ENCODE measurements around the gene RPEL1. TPM values are rescaled to one million over a fixed set of nuclear protein-coding genes. Genes with fewer than 3 reads are reported as not detected.
"Not testable (repeated sequence)": the region's sequence is repeated elsewhere in the genome, so short reads cannot be mapped to it uniquely, and the experiment has no call there.

Gene RPEL1
- total RNA-seq, 1 donor from 2014 or later, result not detected

GRCh38 chr10:103202319-103202718 lies 43.4 kb upstream of the RPEL1 start:
- peaks cover 0 to 6% of the 10 kb centered on the region in 2 donors for H3K4me1 ChIP-seq
- H3K27ac ChIP-seq, result no peak overlapping the region
- intact Hi-C loops (cut with DNase I), result no loop called here
- no peak for DNase-seq (ENCODE audit: low spot score in 2 of 2)
- no peak overlapping the region for H3K4me3 ChIP-seq
- H3K27me3 ChIP-seq, result no peaks in the 10 kb centered on the region
- H3K9me3 ChIP-seq, result no peaks in the 10 kb centered on the region
- TF ChIP-seq, protein P1, sequence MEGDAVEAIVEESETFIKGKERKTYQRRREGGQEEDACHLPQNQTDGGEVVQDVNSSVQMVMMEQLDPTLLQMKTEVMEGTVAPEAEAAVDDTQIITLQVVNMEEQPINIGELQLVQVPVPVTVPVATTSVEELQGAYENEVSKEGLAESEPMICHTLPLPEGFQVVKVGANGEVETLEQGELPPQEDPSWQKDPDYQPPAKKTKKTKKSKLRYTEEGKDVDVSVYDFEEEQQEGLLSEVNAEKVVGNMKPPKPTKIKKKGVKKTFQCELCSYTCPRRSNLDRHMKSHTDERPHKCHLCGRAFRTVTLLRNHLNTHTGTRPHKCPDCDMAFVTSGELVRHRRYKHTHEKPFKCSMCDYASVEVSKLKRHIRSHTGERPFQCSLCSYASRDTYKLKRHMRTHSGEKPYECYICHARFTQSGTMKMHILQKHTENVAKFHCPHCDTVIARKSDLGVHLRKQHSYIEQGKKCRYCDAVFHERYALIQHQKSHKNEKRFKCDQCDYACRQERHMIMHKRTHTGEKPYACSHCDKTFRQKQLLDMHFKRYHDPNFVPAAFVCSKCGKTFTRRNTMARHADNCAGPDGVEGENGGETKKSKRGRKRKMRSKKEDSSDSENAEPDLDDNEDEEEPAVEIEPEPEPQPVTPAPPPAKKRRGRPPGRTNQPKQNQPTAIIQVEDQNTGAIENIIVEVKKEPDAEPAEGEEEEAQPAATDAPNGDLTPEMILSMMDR (IDR thresholded peaks at IDR 0.05), result no peak
- H3K36me3 ChIP-seq, result no peaks in the 10 kb centered on the region

DNA sequence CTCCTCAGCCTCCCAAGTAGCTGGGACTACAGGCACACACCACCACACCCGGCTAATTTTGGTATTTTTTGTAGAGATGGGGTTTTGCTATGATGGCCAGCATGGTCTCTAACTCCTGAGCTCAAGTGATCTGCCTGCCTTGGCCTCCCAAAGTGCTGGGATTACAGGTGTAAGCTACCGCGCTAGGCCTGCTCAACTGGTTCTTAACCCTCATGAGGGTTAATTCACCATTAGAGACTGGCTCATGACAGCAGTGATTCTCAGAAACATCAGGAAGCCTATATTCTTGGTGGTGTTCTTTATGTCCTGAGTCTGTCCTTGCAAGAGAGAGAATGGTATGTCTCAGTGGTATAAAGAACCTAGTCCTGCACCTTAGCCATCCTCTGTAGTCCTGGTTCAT lies 42.2 kb upstream of the RPEL1 start:
- no peak for DNase-seq (ENCODE audit: low spot score in 2 of 2)
- no peaks in the 10 kb centered on the region for H3K27me3 ChIP-seq
- no peak overlapping the region for H3K4me3 ChIP-seq
- H3K4me1 ChIP-seq, result no peaks in the 10 kb centered on the region
- no peaks in the 10 kb centered on the region for H3K9me3 ChIP-seq
- no peaks in the 10 kb centered on the region for H3K36me3 ChIP-seq
- intact Hi-C loops (cut with DNase I), result no loop called here
- H3K27ac ChIP-seq, result no peak overlapping the region
- TF ChIP-seq, protein P1 (IDR thresholded peaks at IDR 0.05), result no peak

- Histone ChIP-seq H3K9me3 (no peaks in the 10 kb centered on the region), H3K27ac (no peak overlapping the region), H3K36me3 (no peaks in the 10 kb centered on the region), H3K4me3 (no peak overlapping the region), H3K27me3 (no peaks in the 10 kb centered on the region), H3K4me1 (no peaks in the 10 kb centered on the region)
- TF ChIP-seq, protein P1 (IDR thresholded peaks at IDR 0.05), result no peak
- intact Hi-C loops (cut with DNase I), result no loop called here
- no peak for DNase-seq (ENCODE audit: low spot score in 2 of 2)
Observed at GRCh38 chr10:103204353-103205255, 41.1 kb upstream of the RPEL1 start.

DNA sequence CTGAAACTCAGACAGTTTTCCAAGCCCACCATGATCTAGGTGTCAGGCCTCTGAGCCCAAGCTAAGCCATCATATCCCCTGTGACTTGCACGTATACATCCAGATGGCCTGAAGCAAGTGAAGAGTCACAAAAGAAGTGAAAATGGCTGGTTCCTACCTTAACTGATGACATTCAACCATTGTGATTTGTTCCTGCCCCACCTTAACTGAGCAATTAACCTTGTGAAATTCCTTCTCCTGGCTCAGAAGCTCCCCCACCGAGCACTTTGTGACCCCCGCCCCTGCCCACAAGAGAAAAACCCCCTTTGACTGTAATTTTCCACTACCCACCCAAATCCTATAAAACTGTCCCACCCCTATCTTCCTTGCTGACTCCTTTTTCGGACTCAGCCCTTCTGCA lies 40.3 kb upstream of the RPEL1 start:
- H3K4me3 ChIP-seq; H3K27me3 ChIP-seq; H3K9me3 ChIP-seq; H3K27ac ChIP-seq; DNase-seq (ENCODE audit: low spot score in 2 of 2); H3K4me1 ChIP-seq; H3K36me3 ChIP-seq; intact Hi-C loops (cut with DNase I): not testable (repeated sequence)

GRCh38 chr10:103206715-103207114 lies 39.0 kb upstream of the RPEL1 start:
- H3K36me3 ChIP-seq; H3K9me3 ChIP-seq; H3K4me1 ChIP-seq; H3K27me3 ChIP-seq; DNase-seq (ENCODE audit: low spot score in 2 of 2); intact Hi-C loops (cut with DNase I); H3K27ac ChIP-seq; H3K4me3 ChIP-seq: not testable (repeated sequence)

- Histone ChIP-seq H3K9me3 (no peaks in the 10 kb centered on the region), H3K27ac (no peak overlapping the region), H3K36me3 (no peaks in the 10 kb centered on the region), H3K27me3 (no peaks in the 10 kb centered on the region), H3K4me3 (no peak overlapping the region), H3K4me1 (no peaks in the 10 kb centered on the region)
- intact Hi-C loops (cut with DNase I), result no loop called here
- no peak for DNase-seq (ENCODE audit: low spot score in 2 of 2)
- TF ChIP-seq, protein P1 (IDR thresholded peaks at IDR 0.05), result no peak
Observed at GRCh38 chr10:103207141-103207540, 38.5 kb upstream of the RPEL1 start.

GRCh38 chr10:103207643-103208042 lies 38.0 kb upstream of the RPEL1 start:
- H3K27ac ChIP-seq; H3K27me3 ChIP-seq; H3K4me1 ChIP-seq; intact Hi-C loops (cut with DNase I); DNase-seq (ENCODE audit: low spot score in 2 of 2); H3K4me3 ChIP-seq; H3K9me3 ChIP-seq; H3K36me3 ChIP-seq: not testable (repeated sequence)

DNA sequence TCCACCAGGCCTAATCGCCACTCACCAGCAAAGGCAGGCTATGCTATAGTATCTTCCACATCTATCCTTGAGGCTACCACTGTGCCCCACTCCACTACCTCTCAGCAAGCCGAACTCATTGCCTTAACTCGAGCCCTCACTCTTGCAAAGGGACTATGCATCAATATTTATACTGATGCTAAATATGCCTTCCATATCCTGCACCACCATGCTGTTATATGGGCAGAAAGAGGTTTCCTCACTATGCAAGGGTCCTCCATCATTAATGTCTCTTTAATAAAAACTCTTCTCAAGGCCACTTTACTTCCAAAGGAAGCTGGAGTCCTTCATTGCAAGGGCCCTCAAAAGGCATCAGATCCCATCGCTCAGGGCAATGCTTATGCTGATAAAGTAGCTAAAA lies 35.4 kb upstream of the RPEL1 start:
- H3K36me3 ChIP-seq; DNase-seq (ENCODE audit: low spot score in 2 of 2); H3K9me3 ChIP-seq; H3K27ac ChIP-seq; H3K4me1 ChIP-seq; intact Hi-C loops (cut with DNase I); H3K27me3 ChIP-seq; H3K4me3 ChIP-seq: not testable (repeated sequence)
